Measurements from ENCODE around the gene HDGFL1.

DNA sequence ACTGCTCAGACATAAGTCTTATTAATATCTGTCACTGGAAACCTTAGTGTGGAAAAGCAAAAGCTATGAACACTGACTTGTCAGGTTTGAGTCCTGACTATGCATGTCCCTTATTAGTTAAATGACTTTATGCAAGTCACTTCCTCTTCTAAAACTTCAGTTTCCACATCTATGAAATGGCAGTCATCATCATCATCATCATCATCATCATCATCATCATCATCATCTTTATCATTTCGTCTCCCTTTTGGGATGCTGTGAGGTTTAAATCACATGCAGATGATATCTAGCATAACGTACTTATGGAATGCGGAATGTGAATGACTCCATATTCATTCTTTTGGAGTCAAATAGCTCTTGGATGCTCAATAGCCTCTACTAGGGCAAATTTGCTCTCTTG is 24.5 kb downstream of the HDGFL1 start:
- TF ChIP-seq EZH2 (optimal IDR thresholded peaks at IDR 0.05; ENCODE audit: low read depth, low read length) (no peak), EZH2phosphoT487 (IDR thresholded peaks at IDR 0.05; ENCODE audit: low read length) (no peak)
- TF ChIP-seq, protein P1, sequence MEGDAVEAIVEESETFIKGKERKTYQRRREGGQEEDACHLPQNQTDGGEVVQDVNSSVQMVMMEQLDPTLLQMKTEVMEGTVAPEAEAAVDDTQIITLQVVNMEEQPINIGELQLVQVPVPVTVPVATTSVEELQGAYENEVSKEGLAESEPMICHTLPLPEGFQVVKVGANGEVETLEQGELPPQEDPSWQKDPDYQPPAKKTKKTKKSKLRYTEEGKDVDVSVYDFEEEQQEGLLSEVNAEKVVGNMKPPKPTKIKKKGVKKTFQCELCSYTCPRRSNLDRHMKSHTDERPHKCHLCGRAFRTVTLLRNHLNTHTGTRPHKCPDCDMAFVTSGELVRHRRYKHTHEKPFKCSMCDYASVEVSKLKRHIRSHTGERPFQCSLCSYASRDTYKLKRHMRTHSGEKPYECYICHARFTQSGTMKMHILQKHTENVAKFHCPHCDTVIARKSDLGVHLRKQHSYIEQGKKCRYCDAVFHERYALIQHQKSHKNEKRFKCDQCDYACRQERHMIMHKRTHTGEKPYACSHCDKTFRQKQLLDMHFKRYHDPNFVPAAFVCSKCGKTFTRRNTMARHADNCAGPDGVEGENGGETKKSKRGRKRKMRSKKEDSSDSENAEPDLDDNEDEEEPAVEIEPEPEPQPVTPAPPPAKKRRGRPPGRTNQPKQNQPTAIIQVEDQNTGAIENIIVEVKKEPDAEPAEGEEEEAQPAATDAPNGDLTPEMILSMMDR (IDR thresholded peaks at IDR 0.05; ENCODE audit: low read length): no peak

Data from MM.1S (cell line).